ACHN (cell line): ENCODE data around the gene CATSPER2.
"Not testable (repeated sequence)": the region's sequence is repeated elsewhere in the genome, so short reads cannot be mapped to it uniquely, and the experiment has no call there.

Experiments
- DNase-seq: peaks from one replicate; pipeline ENCODE4 v3.0.0-alpha.2; 2015
- in situ Hi-C: cut with HindIII; loops from 2 replicates; pipeline ENCODE4 v1.10.0; 2017; ENCODE audit warnings: low sequenced_read_pairs, low pct_ligation_motif_present, low pct_unique_long_range_greater_than_20kb

Gene CATSPER2

DNA sequence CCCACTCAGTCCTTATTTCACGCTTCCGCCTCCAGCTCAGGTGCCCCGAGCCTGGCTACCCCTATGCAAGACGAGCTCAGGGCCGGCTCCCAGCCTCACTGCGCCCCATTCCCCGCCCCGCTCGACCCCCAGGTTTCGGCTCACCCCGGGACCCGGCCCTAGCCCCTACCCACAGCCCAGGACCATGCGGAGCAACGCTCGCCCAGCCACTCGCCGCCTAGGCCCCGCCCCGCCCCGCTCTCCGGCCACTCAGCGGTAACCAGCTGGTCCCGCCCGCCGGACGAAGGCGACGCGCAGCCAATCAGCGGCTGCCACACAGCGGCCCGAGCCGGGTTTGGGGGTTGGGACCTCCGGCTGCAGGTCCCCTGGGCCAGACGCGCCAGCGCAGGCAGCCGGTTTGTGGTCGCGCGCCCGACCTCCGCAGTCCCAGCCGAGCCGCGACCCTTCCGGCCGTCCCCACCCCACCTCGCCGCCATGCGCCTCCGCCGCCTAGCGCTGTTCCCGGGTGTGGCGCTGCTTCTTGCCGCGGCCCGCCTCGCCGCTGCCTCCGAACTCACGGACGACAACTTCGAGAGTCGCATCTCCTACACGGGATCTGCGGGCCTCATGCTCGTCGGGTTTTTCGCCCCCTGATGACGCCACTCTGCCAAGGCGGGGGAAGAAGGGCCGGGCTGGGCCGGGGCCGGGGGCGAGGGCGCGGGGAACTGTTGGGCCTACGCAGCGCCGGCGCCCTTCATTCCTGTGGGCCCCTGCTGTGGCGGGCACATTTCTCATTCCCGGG lies at the start of gene CATSPER2:
TSS of gene CATSPER2 (minus strand) at position 196 of the 781 bp plus-strand sequence. CDS start 783 bp downstream, outside the sequence.
- in situ Hi-C loops: no loop called here
- DNase-seq: no peak

DNA sequence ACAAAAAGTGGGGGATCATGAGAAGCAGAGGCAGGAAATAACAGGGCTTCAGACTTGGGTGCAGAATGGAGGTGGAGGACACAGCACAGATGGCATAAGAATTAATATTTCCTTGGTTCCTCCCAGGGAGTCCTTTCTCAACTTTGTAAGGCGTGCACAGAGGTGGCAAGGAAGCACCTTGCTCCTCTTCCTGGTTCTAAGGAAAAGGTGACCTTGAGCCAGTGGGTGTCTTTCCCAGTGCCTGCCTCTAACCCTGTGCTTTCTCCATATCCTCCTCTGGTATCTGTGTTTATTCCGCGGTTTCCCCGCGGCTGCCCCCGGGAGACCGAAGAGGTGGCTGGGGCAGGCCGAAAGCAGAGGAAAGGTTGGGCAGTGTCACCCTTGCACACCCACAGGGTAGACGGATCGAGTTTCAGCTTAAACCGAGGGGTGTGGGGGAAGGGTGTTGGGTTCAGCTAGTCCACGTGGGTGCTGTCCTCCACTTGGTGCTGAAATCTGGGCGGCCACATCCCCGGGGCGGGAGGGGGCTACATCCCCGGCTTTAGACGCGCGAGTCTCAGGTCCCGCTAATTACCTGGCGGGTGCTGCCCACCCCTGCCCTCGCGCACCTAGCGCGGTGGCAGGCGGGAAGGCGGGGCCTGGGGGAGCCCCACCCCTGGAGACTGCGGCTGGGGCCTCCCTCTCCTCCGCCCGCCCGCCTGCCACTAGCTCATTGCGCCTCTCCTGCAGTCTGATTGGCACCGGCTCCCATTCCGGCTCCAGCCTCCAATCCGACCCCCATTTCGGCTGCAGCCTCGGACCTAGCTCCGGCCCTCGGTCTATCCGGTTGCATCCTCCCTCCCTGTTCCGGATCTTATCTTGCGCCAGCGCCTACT lies 44.7 kb upstream of the CATSPER2 start, which contains the start of gene CKMT1A:
TSS of gene CKMT1A (plus strand) at position 712 of the 875 bp plus-strand sequence. CDS start 192 bp downstream, outside the sequence.
- in situ Hi-C loops, DNase-seq: not testable (repeated sequence)

- in situ Hi-C loops, DNase-seq: not testable (repeated sequence)
Observed at GRCh38 chr15:43692679-43693078, 44.0 kb upstream of the CATSPER2 start.

DNA sequence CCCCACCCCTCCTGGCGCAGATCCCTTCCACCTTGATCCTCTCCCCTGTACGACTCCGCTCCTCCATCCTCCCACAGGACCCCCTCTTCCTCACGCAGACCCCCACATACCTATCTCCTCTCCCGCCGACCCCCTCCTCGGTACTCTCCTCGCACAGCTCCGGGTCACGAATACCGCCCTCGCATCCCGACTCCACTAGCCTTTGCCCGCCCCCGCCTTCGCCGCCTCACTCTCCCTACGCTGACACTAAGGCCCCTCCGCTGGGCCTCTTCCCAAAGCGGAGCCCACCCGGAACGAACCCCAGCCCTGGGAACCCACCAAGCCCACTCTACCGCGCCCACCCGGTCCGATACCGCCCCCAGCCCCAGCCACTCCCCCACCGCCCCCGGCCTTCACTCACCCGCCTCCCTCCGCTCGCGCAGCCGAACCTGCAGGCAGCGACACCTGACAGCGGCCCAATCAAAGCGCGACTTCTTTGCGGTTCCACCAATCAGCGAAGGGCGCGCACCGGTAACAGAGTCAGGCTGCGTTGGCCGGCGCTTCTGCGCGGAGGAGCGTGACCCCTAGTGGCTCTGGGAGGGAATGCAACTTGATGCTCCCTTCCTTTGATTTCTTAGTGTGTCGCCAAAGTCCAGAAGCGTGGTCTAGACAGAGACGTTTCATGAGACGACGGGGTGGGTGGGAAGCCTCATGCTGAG lies 41.1 kb upstream of the CATSPER2 start:
- DNase-seq, in situ Hi-C loops: not testable (repeated sequence)

- DNase-seq, in situ Hi-C loops: not testable (repeated sequence)
Observed at GRCh38 chr15:43674175-43674574, 25.5 kb upstream of the CATSPER2 start.

DNA sequence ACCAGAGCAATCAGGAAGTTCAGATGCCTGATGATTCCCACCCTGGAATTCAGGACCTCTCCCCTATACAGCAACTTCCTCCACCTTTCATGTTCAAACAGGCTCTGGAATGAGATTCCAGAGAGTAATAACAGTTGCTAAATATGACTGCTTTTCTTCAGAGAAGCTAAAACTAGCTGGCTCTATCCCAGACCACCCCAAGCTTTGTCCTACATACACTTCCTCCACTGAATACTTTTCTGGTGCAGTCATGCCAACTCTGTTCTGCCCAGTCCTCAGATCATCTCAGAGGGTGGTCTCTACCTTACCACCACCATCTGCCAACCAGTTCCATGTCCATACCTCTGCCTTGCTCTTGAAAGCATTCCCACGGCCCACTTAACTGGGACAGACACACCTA lies 17.5 kb upstream of the CATSPER2 start:
- DNase-seq, in situ Hi-C loops: not testable (repeated sequence)

DNA sequence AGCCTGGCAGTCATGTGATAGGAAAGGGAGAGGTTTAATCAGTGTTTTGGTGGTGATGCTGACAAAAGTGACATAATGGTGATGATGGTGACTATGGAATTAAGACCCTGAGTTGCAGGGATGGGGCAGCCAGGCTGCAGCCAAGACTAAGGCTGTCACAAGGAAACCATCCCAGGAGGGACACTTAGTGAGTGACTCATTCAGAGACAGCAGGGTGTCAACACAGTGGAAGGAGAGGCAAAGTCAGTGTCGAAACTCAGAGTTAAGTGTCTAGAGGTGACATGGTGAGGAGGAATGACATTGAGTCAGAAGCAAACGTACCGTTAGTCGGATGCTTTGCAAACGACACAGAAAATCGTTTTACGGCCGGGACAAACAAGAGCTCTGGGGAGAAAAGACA lies 14.7 kb upstream of the CATSPER2 start:
- DNase-seq, in situ Hi-C loops: not testable (repeated sequence)

DNA sequence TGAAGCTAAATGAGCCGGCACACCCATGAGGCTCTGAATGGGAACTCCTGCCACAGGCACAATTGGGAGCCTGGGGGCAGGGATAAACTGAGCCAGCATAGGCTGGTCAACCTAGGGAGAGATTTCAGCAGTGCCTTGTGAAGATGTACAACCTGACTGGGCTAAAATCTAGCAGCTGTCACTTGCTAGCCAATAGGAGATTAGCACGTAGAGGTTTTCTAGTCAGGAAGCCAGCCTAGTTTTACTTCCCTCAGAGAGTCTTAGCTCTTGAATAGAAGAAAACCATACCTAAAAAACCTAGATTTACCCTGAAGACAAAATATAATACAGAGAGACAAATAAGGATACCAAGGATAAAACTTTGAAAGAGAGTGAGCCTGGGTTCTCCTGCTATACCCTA lies 13.6 kb upstream of the CATSPER2 start:
- DNase-seq, in situ Hi-C loops: not testable (repeated sequence)

DNA sequence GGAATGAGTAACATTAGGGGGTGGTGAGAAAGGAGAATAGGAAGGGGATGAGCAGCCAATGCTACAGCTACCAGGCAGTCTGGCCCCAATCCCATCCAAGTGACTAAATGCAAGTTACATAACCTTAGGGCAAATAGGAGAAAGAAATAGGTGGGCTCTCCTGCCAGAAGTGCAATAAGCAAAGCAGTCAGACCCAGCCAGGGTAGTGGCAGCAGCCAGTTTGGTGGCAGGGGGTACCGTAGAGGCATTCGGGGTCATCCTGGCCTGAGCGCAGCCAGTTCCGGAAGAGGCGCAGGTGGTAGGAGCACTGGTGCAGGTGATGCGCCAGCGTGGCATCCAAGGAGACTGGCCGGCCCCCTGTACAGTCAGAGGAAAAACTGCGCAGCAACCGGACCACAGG lies 11.1 kb upstream of the CATSPER2 start:
- DNase-seq, in situ Hi-C loops: not testable (repeated sequence)

DNA sequence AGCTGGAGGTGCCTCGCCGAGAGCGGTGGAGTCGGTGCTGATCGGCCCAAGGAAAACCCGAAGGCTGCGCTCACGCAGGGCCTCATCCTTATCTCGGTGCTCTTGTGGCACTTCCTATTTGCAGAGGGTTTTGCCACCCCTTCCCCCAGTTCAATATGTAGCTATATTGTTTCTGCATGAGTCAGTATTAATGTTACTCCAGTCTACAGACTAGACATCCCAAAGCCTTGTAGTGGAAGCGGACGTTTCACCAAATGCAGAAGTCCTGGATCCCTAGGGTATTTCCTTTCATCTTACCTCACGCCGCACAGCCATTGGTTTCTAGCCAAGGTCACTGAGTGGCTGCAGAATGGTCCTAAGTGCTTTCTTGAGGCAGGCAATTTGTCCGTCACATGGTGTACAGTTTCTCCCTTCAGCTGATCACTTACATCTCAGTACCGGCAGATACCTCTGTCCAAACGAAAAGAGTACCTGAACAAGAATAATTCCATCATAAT lies 834 bp upstream of the CATSPER2 start:
- DNase-seq, in situ Hi-C loops: not testable (repeated sequence)

GRCh38 chr15:43638464-43639204 lies 10.0 kb downstream of the CATSPER2 start:
- in situ Hi-C loops, DNase-seq: not testable (repeated sequence)

- DNase-seq, in situ Hi-C loops: not testable (repeated sequence)
Observed at GRCh38 chr15:43626937-43627336, 21.7 kb downstream of the CATSPER2 start.

DNA sequence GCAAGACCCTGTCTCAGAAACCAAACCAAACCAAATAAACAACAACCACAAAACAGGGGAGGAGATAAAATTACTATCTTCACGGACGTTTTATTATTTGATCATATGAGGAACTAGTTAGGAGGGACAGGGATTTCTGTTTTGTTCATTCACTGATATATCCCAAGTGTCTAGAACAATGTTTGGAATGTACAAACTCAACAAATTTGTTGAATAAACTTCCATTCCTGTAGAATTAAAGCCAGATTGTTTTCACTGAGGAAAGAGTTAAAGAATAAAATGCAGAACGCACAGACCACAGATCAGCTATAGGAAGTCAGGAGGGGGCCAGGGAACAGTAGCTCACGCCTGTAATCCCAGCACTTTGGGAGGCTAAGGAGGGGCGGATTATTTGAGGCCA lies 23.5 kb downstream of the CATSPER2 start:
- no peak for DNase-seq
- in situ Hi-C loops: no loop called here

GRCh38 chr15:43622068-43622799 lies 26.4 kb downstream of the CATSPER2 start:
- DNase-seq, in situ Hi-C loops: not testable (repeated sequence)

GRCh38 chr15:43618700-43619099 lies 29.9 kb downstream of the CATSPER2 start, which contains the start of gene STRC:
STRC (minus strand) TSS chr15:43618800; CDS start chr15:43618722, 78 bp downstream.
- DNase-seq, in situ Hi-C loops: not testable (repeated sequence)

- DNase-seq, in situ Hi-C loops: not testable (repeated sequence)
Observed at GRCh38 chr15:43617750-43618149, 30.9 kb downstream of the CATSPER2 start.

GRCh38 chr15:43602233-43602632 lies 46.4 kb downstream of the CATSPER2 start:
- peak; percentile 48 for DNase-seq
- in situ Hi-C loops: not testable (repeated sequence)
